Daoy (cell line): Measurements from ENCODE around the gene RAD51D. TPM values are rescaled to one million over a fixed set of nuclear protein-coding genes. Genes with fewer than 3 reads are reported as not detected.
A peak's percentile ranks its signal among the peaks of the same experiment; 100 is the strongest.
"Not testable (repeated sequence)": the region's sequence is repeated elsewhere in the genome, so short reads cannot be mapped to it uniquely, and the experiment has no call there.

Source experiments
- DNase-seq: peaks from one replicate; pipeline ENCODE4 v3.0.0-alpha.2; 2015; ENCODE audit warnings: low read depth
- total RNA-seq: library from RNA; depleted of rRNA; stranded (reverse); fragments of >200 nt; shearing (Covaris generic); gene quantifications from 2 replicates; pipeline ENCODE4 v1.2.3, GENCODE V29; 2014

The RAD51D gene
- total RNA-seq, 1 experiment from 2014 or later, result 8.2 TPM

GRCh38 chr17:35090707-35091106, 29.0 kb downstream of the RAD51D start:
- not testable (repeated sequence) for DNase-seq

GRCh38 chr17:35089586-35090296, 29.9 kb downstream of the RAD51D start:
- peak; percentile 72 for DNase-seq

GRCh38 chr17:35088881-35089585, 30.6 kb downstream of the RAD51D start:
- DNase-seq, result peak; percentile 92

- peak; percentile 51 for DNase-seq
Measured at GRCh38 chr17:35088356-35088880, 31.2 kb downstream of the RAD51D start.

GRCh38 chr17:35087731-35088355, 31.8 kb downstream of the RAD51D start:
- DNase-seq, result peak; percentile 34

- peak; percentile 52 for DNase-seq
Measured at GRCh38 chr17:35086931-35087573, 32.6 kb downstream of the RAD51D start.

GRCh38 chr17:35086164-35086563, 33.5 kb downstream of the RAD51D start:
- no peak for DNase-seq

GRCh38 chr17:35084987-35085386, 34.7 kb downstream of the RAD51D start:
- DNase-seq, result peak; percentile 83

- DNase-seq, result no peak
Measured at GRCh38 chr17:35083071-35083470, 36.6 kb downstream of the RAD51D start.

GRCh38 chr17:35082073-35082657, 37.5 kb downstream of the RAD51D start:
- peak; percentile 87 for DNase-seq

- DNase-seq, result no peak
Measured at GRCh38 chr17:35081638-35082037, 38.0 kb downstream of the RAD51D start.

- DNase-seq, result no peak
Measured at GRCh38 chr17:35080536-35080935, 39.1 kb downstream of the RAD51D start.

- DNase-seq, result peak; percentile 23
Measured at GRCh38 chr17:35079547-35080423, 39.9 kb downstream of the RAD51D start.

GRCh38 chr17:35076874-35077273, 42.8 kb downstream of the RAD51D start:
- DNase-seq, result no peak

GRCh38 chr17:35074711-35075707, 44.7 kb downstream of the RAD51D start:
- DNase-seq, result no peak

GRCh38 chr17:35073991-35074627, 45.6 kb downstream of the RAD51D start:
- DNase-seq, result no peak

GRCh38 chr17:35073183-35073790, 46.4 kb downstream of the RAD51D start:
- DNase-seq, result no peak

GRCh38 chr17:35069311-35069710, 50.3 kb downstream of the RAD51D start:
- DNase-seq, result no peak
